Measurements from ENCODE around the gene DBN1. TPM values are rescaled to one million over a fixed set of nuclear protein-coding genes. Genes with fewer than 3 reads are reported as not detected.

The DBN1 gene
- total and polyA plus RNA-seq, 2 experiments from 2014 or later = 106 to 290 TPM

DNA sequence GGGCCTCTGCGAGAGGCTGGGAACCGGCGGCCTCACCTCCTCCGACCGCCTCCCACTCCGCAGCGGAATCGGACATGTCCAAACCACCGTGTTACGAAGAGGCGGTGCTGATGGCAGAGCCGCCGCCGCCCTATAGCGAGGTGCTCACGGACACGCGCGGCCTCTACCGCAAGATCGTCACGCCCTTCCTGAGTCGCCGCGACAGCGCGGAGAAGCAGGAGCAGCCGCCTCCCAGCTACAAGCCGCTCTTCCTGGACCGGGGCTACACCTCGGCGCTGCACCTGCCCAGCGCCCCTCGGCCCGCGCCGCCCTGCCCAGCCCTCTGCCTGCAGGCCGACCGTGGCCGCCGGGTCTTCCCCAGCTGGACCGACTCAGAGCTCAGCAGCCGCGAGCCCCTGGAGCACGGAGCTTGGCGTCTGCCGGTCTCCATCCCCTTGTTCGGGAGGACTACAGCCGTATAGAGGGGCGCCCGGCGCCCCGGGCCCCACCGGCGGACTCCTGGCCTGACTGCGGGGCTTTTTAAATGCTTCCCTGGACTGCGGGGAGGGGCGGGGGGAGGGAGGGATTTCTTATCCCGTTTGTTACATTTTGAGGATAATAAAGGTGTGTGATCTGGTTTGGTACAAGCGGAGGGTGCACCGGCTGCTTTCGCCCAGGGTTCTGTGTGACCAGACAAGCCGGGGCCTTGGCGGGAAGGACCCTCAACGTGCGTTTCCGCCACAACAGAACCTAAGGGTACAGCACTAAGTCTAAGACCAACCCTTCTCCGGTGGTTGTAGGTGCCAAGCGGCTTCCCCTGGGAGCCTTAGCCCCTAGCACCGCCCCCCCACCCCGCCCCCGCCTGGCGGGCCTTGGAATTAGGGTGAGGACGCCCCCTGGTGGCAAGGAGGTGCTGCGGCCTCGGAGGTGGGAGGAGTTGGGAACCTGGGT is 17.5 kb downstream of the DBN1 start:
- Histone ChIP-seq H3K4me3 (peak overlapping the region; percentile 85), H3K36me3 (ENCODE audit: insufficient read depth) (peaks cover 16% of the 10 kb centered on the region), H3K27ac (ENCODE audit: low read depth) (peak overlapping the region; percentile 84; the same call in 1 of the 2 replicates), H3K4me2 (peak overlapping the region; percentile 96), H3K4me1 (ENCODE audit: insufficient read depth) (peaks cover 19% of the 10 kb centered on the region), H4K20me1 (replicated peaks; ENCODE audit: insufficient read depth) (peaks cover 21% of the 10 kb centered on the region), H3K27me3 (ENCODE audit: insufficient read depth) (peaks cover 19% of the 10 kb centered on the region), H3K79me2 (replicated peaks; ENCODE audit: insufficient read depth) (no peaks in the 10 kb centered on the region; the same call in 1 of the 2 replicates), H3F3A (replicated peaks; ENCODE audit: low read depth) (peaks cover 49% of the 10 kb centered on the region), H3K9me2 (ENCODE audit: insufficient read depth) (no peaks in the 10 kb centered on the region), H2AFZ (no peak overlapping the region)
- ATAC-seq (peak; percentile 19), DNase-seq (ENCODE audit: low spot score) (peak; percentile 97)
- peaks cover 43% of the 10 kb centered on the region for H3K27me3 Mint-ChIP-seq (ENCODE audit: insufficient read depth, low read depth, poor library complexity)
- peaks cover 23% of the 10 kb centered on the region for H3K4me1 Mint-ChIP-seq
- peak overlapping the region; percentile 97 for H3K27ac Mint-ChIP-seq
- peaks cover 38% of the 10 kb centered on the region for H3K36me3 Mint-ChIP-seq (ENCODE audit: low read depth)
- H3K9me3 Mint-ChIP-seq = peaks cover 3% of the 10 kb centered on the region; the same call in 2 of the 3 replicates
- TF ChIP-seq ZNF331 (CRISPR knock-in tag; IDR thresholded peaks at IDR 0.05; ENCODE audit: low read depth) (no peak), JUNB (IDR thresholded peaks at IDR 0.05; ENCODE audit: unreplicated experiment) (no peak), ZNF114 (CRISPR knock-in tag; IDR thresholded peaks at IDR 0.05) (no peak), CREB1 (CRISPR knock-in tag; IDR thresholded peaks at IDR 0.05; ENCODE audit: low read depth) (no peak), NANOG (IDR thresholded peaks at IDR 0.05; ENCODE audit: borderline replicate concordance) (no peak), STAT1 (IDR thresholded peaks at IDR 0.05; ENCODE audit: unreplicated experiment) (no peak), EZH2phosphoT487 (IDR thresholded peaks at IDR 0.05; ENCODE audit: unreplicated experiment) (no peak), EZH2 (IDR thresholded peaks at IDR 0.05; ENCODE audit: low read depth, unreplicated experiment) (no peak), POLR2AphosphoS5 (IDR thresholded peaks at IDR 0.05; ENCODE audit: low read depth) (peak; percentile 78)
- TF ChIP-seq, protein P1, sequence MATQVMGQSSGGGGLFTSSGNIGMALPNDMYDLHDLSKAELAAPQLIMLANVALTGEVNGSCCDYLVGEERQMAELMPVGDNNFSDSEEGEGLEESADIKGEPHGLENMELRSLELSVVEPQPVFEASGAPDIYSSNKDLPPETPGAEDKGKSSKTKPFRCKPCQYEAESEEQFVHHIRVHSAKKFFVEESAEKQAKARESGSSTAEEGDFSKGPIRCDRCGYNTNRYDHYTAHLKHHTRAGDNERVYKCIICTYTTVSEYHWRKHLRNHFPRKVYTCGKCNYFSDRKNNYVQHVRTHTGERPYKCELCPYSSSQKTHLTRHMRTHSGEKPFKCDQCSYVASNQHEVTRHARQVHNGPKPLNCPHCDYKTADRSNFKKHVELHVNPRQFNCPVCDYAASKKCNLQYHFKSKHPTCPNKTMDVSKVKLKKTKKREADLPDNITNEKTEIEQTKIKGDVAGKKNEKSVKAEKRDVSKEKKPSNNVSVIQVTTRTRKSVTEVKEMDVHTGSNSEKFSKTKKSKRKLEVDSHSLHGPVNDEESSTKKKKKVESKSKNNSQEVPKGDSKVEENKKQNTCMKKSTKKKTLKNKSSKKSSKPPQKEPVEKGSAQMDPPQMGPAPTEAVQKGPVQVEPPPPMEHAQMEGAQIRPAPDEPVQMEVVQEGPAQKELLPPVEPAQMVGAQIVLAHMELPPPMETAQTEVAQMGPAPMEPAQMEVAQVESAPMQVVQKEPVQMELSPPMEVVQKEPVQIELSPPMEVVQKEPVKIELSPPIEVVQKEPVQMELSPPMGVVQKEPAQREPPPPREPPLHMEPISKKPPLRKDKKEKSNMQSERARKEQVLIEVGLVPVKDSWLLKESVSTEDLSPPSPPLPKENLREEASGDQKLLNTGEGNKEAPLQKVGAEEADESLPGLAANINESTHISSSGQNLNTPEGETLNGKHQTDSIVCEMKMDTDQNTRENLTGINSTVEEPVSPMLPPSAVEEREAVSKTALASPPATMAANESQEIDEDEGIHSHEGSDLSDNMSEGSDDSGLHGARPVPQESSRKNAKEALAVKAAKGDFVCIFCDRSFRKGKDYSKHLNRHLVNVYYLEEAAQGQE (IDR thresholded peaks at IDR 0.05; ENCODE audit: unreplicated experiment) = no peak
- TF ChIP-seq, protein P2, sequence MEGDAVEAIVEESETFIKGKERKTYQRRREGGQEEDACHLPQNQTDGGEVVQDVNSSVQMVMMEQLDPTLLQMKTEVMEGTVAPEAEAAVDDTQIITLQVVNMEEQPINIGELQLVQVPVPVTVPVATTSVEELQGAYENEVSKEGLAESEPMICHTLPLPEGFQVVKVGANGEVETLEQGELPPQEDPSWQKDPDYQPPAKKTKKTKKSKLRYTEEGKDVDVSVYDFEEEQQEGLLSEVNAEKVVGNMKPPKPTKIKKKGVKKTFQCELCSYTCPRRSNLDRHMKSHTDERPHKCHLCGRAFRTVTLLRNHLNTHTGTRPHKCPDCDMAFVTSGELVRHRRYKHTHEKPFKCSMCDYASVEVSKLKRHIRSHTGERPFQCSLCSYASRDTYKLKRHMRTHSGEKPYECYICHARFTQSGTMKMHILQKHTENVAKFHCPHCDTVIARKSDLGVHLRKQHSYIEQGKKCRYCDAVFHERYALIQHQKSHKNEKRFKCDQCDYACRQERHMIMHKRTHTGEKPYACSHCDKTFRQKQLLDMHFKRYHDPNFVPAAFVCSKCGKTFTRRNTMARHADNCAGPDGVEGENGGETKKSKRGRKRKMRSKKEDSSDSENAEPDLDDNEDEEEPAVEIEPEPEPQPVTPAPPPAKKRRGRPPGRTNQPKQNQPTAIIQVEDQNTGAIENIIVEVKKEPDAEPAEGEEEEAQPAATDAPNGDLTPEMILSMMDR (conservative IDR thresholded peaks at IDR 0.05; ENCODE audit: low read depth in 2 of 2) = peak; percentile 73 to 94
- TF ChIP-seq, protein P3, sequence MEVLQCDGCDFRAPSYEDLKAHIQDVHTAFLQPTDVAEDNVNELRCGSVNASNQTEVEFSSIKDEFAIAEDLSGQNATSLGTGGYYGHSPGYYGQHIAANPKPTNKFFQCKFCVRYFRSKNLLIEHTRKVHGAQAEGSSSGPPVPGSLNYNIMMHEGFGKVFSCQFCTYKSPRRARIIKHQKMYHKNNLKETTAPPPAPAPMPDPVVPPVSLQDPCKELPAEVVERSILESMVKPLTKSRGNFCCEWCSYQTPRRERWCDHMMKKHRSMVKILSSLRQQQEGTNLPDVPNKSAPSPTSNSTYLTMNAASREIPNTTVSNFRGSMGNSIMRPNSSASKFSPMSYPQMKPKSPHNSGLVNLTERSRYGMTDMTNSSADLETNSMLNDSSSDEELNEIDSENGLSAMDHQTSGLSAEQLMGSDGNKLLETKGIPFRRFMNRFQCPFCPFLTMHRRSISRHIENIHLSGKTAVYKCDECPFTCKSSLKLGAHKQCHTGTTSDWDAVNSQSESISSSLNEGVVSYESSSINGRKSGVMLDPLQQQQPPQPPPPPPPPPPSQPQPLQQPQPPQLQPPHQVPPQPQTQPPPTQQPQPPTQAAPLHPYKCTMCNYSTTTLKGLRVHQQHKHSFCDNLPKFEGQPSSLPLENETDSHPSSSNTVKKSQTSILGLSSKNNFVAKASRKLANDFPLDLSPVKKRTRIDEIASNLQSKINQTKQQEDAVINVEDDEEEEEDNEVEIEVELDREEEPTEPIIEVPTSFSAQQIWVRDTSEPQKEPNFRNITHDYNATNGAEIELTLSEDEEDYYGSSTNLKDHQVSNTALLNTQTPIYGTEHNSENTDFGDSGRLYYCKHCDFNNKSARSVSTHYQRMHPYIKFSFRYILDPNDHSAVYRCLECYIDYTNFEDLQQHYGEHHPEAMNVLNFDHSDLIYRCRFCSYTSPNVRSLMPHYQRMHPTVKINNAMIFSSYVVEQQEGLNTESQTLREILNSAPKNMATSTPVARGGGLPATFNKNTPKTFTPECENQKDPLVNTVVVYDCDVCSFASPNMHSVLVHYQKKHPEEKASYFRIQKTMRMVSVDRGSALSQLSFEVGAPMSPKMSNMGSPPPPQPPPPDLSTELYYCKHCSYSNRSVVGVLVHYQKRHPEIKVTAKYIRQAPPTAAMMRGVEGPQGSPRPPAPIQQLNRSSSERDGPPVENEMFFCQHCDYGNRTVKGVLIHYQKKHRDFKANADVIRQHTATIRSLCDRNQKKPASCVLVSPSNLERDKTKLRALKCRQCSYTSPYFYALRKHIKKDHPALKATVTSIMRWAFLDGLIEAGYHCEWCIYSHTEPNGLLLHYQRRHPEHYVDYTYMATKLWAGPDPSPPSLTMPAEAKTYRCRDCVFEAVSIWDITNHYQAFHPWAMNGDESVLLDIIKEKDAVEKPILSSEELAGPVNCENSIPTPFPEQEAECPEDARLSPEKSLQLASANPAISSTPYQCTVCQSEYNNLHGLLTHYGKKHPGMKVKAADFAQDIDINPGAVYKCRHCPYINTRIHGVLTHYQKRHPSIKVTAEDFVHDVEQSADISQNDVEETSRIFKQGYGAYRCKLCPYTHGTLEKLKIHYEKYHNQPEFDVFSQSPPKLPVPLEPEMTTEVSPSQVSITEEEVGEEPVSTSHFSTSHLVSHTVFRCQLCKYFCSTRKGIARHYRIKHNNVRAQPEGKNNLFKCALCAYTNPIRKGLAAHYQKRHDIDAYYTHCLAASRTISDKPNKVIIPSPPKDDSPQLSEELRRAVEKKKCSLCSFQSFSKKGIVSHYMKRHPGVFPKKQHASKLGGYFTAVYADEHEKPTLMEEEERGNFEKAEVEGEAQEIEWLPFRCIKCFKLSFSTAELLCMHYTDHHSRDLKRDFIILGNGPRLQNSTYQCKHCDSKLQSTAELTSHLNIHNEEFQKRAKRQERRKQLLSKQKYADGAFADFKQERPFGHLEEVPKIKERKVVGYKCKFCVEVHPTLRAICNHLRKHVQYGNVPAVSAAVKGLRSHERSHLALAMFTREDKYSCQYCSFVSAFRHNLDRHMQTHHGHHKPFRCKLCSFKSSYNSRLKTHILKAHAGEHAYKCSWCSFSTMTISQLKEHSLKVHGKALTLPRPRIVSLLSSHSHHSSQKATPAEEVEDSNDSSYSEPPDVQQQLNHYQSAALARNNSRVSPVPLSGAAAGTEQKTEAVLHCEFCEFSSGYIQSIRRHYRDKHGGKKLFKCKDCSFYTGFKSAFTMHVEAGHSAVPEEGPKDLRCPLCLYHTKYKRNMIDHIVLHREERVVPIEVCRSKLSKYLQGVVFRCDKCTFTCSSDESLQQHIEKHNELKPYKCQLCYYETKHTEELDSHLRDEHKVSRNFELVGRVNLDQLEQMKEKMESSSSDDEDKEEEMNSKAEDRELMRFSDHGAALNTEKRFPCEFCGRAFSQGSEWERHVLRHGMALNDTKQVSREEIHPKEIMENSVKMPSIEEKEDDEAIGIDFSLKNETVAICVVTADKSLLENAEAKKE (CRISPR knock-in tag; IDR thresholded peaks at IDR 0.05) = no peak
- TF ChIP-seq, protein P4, sequence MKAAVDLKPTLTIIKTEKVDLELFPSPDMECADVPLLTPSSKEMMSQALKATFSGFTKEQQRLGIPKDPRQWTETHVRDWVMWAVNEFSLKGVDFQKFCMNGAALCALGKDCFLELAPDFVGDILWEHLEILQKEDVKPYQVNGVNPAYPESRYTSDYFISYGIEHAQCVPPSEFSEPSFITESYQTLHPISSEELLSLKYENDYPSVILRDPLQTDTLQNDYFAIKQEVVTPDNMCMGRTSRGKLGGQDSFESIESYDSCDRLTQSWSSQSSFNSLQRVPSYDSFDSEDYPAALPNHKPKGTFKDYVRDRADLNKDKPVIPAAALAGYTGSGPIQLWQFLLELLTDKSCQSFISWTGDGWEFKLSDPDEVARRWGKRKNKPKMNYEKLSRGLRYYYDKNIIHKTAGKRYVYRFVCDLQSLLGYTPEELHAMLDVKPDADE (IDR thresholded peaks at IDR 0.05) = no peak; the same call in 1 of the 2 replicates
- peak overlapping the region; percentile 78 for H3K4me3 Mint-ChIP-seq
